Embryonic facial prominence (tissue), 1 donor: ENCODE data around the gene NUP188.

Experiments
- DNase-seq: peaks from one replicate; pipeline ENCODE4 v3.0.0-alpha.2; 2016; ENCODE audit errors: extremely low spot score

The NUP188 gene

DNA sequence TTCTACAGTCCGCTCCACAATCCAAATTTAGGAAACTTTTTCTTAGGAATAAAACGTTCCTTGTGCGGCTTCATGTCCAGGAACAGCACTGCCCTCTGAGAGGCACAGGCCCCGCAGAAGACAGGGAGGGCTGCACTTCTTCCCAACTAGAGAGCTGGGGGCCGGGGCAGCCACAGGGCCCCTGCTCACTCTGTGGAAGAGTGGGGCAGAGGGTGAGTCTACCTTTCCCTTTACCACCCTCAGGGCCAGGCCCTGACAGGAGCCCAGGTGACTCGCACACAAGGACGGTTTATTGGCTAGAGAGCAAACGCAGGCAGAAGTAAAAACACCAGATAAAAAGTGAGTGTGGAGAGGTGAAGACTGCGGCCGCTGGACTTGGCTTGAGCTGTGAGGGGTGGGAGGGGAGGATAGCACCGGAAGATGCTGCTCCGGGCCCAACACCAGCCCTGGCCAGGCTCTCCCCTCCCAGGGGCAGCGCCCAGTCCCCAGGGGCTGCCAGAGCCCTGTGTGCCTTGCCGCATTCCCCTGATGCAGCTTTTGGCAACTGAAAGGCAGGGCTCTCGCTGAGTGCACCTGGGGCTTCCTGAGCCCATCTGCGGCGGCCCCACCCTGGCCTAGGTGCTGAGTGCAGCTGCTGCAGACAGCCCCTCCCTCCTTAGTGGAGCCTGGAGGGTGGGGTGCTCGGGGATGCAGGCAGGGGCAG lies 60.4 kb downstream of the NUP188 start:
- no peak for DNase-seq

DNA sequence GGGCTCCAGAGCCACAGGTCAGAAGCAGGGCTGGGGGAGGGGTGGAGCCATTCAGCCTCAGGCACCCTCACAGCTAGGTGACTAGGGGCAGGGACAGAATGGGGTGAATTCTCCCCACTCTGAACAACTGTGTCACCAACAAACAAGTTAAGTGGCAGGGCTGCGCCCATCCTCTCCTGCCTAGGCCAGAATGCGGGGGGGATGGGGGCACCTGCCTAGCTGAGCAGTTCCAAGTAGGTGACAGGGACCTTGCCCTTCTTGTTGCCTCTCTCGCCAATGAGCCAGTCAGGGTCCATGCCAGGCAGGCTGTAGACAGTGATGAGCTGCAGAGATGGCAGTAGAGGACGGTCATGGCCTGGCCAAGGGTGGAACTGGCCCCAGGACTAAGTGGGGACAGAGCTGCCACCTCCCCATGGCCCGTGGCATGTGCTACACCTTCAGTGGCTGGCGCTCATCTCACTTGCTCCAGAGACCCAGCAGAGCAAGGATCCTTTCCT lies 61.0 kb downstream of the NUP188 start:
- DNase-seq = no peak

DNA sequence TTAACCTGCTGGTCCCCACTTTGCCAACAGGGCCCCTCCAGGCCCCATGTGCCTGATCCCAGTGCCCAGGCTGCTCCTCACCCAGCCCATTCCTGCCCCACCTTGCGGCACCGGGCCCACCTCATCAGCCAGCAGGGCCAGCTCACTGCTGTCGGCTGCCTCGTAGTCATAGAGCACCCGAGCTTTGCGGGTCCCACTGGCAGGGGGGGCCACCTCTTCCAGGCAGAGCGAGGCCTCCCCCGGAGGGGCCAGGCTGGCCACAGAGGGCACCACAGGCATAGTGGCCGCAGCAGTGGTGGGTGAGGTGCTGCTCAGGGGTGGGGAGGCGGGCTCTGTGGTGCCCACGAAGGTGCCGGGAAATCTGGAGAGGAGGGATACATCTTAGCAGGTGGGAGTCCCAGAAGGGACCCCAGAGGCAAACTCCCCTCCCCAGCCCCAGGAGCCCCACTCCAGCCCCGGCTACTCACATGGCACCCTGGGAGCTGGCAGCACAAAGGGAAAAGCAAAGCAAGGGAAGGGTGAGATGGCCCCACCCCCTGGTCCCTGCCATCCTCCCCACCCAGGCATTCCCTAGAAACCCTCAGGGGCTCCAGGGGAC lies 61.6 kb downstream of the NUP188 start:
- DNase-seq = no peak

DNA sequence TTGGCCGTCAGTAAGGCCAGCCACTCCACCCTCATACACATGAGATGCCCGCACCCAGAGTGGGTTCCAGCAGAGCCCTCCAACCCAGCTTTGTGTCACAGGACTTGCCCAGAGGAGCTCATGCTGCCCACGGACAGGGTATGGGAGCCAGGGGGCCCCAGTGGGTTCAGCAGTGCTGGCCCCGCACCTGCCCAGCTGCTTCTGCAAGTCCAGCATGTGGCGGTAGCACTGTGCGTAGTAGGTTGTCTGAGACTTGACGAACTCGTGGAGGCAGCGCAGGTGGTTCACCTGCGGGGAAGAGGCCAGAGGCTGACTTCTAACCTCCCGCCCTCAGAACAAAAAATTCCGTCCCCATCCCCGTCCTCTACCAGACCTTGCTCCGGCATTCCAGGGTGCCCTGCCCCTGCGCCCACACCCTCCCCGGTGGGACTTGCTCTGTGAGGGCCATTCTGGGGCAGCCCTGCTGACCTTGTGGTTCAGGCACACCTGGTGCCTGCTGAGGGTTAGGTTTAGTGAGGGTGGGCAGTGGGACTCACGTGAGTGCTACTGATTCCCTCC lies 62.2 kb downstream of the NUP188 start:
- DNase-seq = no peak

DNA sequence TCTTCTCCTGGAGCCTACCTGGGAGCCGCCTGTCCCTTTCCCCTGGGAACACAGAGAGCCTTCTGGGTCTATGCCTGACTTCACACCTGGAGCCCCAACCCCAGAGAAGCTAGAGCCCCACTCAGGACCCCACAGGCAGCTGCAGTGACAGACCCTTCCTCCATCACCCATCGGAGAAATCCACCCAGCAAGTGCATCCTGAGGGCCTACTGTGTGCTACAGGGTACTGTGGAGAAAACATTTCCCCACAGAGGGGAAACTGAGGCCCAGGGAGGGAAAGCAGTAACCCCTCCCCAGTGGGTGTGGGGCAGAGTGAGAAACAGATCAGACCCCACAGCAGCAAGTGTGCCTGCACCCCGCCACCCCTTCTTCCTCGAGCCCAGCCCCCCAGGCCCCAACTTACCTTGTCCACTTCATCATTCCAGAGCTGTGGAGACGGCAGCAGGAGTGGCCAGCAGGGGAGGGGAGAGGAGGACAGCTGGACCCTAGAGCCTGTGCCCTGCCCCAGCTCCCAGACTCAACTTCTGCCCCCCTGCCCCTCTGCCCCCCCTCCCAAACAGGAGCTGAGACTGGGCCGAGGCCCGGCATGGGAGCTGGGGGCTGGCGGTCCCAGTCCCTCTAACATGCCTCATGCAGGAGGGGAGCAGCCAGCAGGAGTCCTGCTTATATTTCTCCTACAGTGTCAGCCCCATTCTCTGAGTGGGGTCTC lies 62.9 kb downstream of the NUP188 start:
- DNase-seq = no peak

DNA sequence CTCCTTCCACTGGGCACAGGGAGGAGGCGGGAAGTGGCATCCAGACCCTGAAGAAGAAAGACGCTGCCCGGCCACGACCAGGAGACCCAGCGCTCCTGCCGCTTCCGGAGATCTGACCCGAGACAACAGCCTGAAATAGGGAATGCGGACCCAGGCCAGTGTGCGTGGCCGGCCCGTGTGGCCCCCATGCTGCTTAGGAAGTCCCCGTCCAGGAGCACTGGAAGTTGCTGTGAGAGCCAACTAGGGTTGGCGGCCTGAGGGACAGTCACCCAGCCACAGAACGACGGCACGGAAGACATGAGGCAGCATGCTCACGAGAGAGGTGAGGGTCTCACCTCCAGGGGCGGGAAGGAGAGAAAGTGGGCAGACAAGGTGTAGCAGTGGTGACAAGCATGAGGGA lies 63.7 kb downstream of the NUP188 start:
- DNase-seq = no peak

DNA sequence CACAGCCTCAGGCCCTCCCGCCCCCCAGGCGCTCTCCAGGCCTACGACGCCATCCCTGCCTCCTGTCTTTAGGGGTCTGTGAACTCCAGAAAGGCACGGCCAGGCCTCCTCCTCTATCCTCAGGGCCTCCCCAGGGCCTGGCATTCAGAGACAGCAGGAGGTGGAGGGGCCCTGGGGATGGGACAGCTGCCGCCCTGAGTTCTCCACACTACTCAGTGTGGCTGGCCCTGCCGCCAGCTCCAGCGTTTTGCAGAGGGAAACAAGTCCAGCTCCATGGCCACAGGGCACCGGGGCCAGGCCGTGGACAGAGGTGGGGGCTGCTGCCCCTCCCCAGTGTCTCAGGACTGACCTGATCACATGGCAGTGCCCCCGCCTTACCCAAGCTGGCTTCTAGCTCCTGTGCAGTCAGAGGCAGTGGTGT lies 64.3 kb downstream of the NUP188 start:
- DNase-seq = no peak

DNA sequence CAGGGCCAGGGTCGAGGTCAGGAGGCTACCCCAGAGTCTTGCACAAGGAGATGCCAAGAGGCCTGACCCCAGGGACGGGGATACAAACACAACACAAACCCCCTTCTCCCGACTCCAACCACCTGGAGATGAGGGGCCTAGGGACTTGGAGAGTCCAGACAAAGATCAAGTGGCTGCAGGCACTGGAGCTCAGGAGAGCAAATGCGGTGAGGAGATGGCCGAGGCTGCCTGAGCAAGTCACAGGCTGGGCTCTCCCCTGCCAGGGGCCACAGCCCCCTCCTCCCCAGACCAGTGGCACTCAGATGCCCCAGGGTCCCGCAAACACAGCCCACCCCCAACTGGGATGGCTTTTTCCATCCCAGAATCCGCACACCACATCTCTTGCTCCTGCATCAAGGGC lies 64.8 kb downstream of the NUP188 start:
- DNase-seq = no peak

DNA sequence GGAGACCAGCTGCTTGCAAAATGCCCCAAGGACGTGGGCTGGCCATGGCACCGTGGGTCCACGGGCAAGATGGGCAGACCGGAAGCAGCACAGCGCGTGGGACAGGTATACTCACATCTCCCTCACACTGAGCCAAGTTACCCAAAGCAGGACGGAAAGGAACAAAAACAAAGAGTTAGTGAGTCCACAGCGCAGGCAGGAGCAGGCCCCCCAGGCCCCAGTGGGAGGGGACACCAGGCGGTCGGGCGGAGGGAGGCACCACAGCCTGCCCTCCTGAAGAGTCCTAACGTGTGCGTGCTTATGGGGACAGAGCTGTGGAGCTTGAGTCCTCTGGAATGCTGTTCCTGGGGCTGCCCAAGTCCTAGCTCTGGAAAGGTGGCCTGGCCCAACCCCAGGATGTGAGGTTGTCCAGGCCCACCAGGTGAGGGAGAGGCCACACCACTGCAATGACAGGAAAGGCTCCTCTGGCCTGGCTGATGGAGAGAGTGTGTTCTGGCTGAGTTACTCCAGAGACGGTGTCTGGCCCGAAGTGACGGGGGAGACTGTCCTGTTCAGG lies 65.5 kb downstream of the NUP188 start:
- DNase-seq = no peak

DNA sequence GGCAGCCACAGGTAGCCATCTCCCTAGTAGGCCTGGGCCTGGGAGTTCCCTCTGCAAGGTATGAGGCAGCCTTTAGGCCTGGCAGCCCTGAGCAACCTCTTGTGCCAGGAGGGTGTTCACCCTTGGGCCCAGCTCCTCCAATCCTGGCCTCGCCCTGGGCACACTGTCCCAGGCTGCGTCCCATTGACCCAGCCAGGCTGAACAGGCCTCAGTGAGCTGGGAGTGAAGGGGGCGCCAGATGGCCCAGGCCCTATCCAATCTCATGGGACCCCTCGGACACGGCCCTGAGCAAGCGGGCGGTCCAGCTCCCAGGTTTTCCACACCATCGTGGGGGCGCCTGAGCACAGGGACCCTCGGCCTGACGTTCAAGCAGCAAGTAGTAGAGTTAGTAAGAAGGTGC lies 66.2 kb downstream of the NUP188 start:
- no peak for DNase-seq

DNA sequence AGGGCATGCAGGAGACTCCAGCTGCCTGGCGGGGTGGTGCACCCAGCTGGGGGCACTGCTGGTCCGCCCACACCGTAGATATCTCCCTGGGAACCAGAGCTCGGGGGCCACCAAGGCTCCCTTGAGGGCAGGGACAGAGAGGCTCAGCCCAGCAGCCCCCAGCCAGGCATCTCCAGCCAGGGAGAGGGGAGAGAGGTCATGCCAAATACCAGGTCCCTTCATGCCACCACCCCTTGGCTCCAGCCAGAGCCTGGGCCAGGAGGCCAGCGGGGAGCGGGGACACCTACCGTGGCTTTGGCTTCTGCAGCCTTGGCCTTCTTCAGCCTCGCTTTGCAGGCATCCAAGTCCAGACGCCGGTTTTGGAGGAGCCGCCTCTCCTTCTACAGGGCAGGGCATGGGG lies 66.6 kb downstream of the NUP188 start:
- DNase-seq = no peak

DNA sequence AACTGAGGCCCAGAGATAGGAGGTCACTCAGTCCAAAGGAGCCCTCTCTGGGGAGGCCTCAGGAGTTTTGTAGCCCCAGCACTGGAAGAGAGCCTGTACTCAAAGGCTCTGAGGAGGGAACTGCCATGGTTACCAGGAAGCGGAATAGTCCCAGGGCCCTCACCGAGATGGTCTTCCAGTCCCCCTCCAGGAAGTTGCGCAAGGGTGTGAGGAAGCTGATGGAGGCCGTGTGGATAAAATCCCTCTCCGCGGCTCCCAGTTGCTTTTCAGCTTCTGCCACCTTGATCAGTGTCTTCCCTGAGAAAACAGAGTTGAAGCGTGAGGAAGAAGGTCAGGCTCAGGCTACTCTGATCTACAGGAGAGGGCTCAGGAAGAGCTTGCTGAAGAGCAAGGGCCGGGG lies 67.1 kb downstream of the NUP188 start:
- no peak for DNase-seq

DNA sequence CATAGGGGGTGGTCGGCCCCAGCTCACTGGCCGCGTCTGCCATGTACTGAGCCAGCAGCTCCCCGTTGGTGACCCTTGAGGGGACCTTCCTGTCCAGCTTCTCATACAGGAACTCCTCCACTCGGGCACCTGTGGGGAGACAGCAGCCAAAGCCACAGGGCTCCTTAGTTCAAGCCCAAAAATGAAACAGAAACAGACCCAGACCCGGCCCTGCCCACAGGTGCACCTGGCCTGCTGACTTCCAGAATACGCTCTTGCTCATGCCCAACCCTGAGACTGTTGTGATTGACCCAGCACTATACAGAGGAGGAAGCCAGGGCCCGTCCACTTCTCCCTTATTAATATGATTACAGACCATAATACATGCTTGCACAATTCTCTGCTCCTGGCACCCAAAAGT lies 73.6 kb downstream of the NUP188 start:
- no peak for DNase-seq

DNA sequence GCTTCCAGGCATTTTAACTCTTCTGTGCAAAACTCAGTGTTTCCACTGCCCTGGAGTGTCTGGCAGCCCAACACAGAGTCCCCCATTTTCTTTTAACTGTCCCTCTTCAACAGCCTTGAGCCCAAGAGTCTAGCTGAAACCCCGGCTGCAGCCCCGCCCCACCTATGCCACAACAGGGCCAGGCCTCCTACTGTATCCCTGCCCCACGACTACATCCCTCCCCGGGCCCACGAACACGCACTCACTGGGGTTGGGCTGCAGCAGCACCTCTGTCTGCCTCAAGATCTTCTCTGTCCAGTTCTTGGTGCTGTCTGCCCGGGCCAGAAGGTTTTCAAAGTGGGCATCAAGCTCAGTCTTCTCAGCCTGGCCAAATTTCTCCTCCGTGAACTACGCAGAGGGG lies 74.5 kb downstream of the NUP188 start:
- DNase-seq = no peak

DNA sequence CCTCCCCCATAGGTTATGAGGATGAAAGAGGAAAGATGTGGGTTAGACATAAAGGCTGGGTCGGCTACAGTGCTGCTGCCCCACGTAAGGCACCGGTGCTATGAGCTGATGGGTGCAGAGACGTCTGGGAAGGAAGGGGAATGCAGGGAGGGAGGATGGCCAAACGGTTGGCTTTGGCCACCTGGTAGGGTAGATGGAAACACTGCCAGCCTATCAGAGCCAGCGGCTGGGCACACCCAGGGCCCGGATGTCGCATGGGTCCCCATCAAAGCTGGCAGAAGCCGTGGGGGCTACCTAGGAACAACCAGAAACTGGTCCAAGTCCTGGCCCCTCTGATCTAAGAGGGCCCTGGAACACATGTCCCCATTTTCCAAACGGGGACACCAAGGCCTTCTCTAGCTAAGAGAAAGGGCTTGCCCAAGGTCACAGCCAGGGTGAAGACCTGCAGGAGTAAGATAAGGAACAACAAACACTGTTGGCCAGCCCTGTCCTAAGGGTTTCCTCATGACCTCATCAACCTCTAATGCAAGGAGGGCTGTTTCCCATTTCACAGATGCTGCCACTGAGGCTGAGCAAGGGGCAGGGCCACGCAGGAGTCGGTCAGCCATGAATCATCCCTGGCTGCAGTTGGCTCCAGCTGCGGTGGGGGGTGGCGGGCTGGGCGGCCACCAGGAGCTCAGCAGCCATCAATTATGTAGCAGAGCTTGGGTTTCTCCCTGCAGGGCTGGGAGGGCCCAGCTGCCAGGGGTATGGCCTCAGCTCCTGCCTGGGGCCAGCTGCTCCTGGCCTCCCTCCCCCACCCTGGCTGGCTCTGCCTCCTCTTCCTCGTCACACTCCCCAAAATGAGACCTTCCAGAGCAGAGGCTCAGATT lies 75.8 kb downstream of the NUP188 start:
- DNase-seq = no peak

DNA sequence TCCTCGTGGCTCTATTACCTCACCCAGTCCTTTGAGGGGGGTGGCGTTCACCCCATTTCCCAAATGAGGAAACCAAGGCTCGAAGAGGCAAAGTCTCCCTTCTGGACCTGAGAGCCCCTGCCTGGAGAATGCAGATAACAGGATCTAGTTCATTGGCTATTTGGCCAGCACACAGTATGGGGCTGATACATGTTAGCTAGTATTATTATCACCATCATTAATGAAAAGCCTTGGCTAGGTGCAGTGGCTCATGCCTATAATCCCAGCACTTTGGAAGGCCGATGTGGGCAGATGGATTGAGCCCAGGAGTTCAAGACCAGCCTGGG lies 76.4 kb downstream of the NUP188 start:
- DNase-seq = no peak

DNA sequence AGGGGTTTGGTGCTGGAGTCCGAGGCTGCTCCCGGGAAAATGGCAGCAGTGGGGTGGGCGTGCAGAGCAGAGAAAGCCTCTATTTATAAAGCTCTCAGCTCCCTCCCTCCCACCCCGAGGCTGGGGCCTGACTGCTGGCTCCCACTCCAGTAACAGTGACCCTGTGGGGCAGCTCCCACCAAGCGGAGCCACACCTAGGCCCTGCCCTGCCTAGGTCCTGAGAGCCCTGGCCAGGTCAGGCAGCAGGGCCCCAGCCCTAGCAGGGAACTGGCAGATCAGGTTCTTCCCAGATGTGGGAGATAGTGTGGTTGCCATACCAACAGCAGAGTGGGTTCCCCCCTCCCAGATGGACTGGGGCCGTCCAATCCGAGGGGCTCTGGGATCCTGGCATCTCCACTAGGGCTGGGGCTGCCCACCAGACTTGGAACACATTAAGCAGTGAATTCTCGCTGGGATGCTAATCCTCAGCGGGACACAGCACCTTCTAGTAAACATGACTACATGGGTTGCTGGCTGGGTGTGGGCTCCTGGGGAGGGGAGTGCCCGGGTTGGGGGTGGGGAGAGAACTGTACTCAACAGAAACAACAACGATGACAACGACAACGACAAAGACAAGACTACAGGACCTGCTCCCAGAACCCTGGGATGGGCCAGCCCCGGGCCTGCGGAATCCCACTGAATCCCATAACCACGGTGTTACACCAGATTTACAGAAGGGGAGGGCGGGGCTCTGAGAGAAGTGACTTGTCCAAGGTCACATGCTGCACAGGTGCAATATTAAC lies 79.1 kb downstream of the NUP188 start:
- peak; percentile 36 for DNase-seq

DNA sequence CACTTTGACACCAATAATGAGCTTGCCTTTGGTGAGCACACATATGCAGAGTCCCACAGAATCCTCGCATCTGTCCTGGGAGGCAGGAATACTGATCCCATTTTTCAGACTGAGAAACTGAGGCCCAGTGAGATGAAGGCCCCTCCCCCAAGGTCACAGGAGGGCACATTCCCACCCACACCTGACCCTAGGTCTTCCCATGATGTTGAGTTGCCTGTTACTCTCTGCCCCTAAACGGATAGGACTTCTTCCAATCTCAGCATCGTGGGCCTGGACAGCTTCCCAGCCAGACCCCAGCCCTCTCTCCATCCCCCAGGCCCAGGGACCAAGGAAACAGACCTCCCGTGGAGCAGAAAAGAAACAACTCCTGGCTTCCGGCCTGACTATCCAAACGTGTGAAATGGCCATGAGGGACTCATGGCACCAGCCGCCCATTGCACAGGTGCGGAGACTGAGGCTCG lies 79.8 kb downstream of the NUP188 start:
- DNase-seq = no peak

DNA sequence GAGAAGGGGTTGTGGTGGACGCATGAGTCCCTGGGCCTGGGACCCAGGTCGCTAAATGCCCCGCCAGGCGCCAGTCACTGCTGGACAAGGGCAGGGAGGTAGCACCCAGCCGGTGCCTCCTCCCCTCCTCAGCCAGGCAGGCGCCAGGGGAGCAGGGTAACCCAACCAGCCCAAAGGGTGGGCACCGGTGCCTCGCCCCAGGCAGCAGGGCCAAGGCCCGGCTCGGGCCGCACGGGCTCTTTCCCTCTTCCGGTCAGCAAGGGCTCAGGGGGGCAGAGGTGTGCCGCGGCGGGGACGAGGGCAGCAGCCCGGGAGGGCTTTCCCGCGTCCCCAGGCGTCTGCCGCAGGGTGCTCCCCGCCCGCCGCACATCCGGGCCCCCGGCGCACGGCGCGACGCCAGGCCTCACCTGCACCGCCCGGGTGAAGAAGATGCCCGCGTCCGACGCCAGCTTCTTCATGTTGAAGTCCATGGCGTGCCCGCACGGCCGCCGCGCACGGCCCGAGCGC lies 80.2 kb downstream of the NUP188 start:
- no peak for DNase-seq

DNA sequence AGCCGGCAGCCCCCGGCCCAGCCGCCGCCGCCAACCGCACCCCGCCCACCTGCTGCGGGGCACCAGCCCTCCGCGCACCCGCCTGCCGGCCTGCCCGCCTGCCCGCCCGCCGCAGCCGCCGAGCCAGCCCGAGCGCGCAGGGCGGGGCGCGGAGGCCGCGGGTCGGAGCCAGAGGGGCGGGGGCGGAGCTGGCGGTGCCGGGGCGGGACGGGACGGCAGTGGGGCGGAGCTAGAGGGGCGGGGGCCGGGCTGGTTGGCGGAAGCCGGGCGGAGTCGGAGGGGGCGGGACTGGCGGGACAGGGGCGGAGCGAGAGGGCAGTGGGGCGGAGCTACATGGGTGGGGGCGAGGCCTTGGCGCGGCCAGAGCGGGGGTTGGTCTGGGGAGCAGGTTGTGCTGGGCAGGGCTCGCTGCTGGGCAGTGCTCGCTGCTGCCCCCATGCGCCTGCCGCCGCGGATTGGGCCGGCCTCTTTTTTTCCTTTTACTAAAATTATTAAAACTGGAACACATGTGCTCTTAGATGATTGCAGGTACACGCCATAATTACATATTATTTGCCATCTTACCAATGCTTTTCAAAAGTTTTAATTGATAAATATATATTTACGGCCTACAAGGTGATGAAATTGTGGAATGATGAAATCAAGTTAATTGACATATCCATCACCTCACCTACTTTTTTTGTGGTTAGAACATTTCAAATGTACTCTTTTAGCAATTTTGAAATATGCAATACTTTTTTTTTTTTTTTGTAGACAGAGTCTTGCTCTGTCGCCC lies 80.9 kb downstream of the NUP188 start, which contains the start of gene SH3GLB2:
Gene SH3GLB2, minus strand, starts transcription at position 140 of the 775 bp plus-strand sequence. CDS start 177 bp downstream, outside the sequence.
- peak; percentile 88 for DNase-seq
